SU-DHL-6 (cell line): Measurements from ENCODE around the gene PDE4B.

Experiments used
- EZH2phosphoT487 ChIP-seq: fragments of 200-600 bp; sonication (generic), shearing (Covaris generic); conservative IDR thresholded peaks from 2 replicates; pipeline ENCODE4 v1.6.1; 2018; ENCODE audit warnings: mild to moderate bottlenecking, antibody characterized with exemption, low read length, moderate library complexity, mixed read lengths
- TF ChIP-seq, protein P1 (sequence below): fragments of 200-600 bp; sonication (generic); IDR thresholded peaks from one replicate; pipeline ENCODE4 v1.5.1; 2017; ENCODE audit warnings: antibody characterized with exemption, mild to moderate bottlenecking, low read length, moderate library complexity; ENCODE audit not compliant: insufficient read depth, poor library complexity, severe bottlenecking

DNA sequence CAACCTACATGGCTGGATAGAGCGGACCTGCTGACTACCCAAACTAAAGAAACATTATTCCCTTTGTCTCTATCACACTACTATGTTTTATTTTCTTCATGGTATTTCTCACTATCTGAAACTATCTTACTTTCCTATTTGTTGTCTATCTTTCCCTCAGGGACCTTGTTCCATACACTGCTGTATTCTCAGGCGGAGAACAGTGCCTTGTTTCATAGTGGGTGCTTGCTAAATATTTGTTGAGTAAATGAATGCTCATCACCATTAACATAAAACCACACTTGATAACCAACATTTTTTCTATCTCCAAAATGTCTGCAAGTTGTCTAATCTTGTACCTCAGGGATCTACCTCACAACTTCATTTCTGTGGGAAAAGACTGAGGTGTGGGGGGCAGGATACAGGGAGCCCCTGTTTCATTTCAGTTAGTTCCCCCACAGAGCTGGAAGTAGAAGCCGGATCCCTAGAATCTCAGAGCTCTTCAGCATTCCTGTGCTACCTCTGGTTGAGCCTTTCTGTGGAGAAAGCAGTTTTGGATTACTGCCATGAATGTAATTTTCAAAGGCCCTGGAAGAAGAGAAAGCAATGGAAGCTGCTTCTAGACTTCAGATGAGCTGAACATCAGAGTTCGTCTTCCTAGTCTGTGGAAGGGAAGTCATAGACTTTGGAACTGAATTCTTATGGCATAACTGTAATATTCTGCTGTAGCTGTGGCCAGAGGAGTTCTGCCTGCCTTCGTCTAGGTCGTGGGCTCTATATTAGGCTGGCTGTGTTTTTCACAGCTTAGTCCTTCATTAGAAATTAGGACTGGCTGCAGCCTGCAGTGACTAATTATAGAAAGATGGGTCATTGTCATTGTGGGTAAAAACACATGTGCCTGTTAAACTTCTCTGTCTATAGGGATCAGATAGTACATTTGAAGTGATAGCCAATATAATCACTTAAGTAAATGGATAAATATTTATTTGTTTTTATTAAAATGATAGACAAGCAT lies 448.1 kb downstream of the PDE4B start:
- TF ChIP-seq, protein P1, sequence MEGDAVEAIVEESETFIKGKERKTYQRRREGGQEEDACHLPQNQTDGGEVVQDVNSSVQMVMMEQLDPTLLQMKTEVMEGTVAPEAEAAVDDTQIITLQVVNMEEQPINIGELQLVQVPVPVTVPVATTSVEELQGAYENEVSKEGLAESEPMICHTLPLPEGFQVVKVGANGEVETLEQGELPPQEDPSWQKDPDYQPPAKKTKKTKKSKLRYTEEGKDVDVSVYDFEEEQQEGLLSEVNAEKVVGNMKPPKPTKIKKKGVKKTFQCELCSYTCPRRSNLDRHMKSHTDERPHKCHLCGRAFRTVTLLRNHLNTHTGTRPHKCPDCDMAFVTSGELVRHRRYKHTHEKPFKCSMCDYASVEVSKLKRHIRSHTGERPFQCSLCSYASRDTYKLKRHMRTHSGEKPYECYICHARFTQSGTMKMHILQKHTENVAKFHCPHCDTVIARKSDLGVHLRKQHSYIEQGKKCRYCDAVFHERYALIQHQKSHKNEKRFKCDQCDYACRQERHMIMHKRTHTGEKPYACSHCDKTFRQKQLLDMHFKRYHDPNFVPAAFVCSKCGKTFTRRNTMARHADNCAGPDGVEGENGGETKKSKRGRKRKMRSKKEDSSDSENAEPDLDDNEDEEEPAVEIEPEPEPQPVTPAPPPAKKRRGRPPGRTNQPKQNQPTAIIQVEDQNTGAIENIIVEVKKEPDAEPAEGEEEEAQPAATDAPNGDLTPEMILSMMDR: no peak
- no peak for TF ChIP-seq EZH2phosphoT487
